Spleen (tissue), 11 donors: ENCODE results near the gene SLC22A4. TPM values are rescaled to one million over a fixed set of nuclear protein-coding genes. Genes with fewer than 3 reads are reported as not detected.
A peak's percentile ranks its signal among the peaks of the same experiment; 100 is the strongest.

Source experiments
- DNase-seq: peaks from one replicate; pipeline ENCODE4 v3.0.0-alpha.2; 2020
- H3K27ac ChIP-seq, 8 donors: fragments of 200-600 bp; sonication (generic) in 7 of 8; 1 replicate in 4 of 8; 2 replicates in 4 of 8; pipeline versions ENCODE4 v1.5.0 to v1.8.0; 2016 to 2021; ENCODE audit warnings: inconsistent platforms in 4 of 8, mild to moderate bottlenecking in 4 of 8, moderate library complexity in 1 of 8
- H3K27me3 ChIP-seq, 7 donors: fragments of 200-600 bp; sonication (generic) in 6 of 7; replicated peaks in 1 of 7; 1 replicate in 4 of 7; 2 replicates in 3 of 7; pipeline versions ENCODE4 v1.5.0 to v1.8.0; 2016 to 2021; ENCODE audit warnings: inconsistent platforms in 3 of 7, mild to moderate bottlenecking in 1 of 7
- H3K36me3 ChIP-seq, 6 donors: fragments of 200-600 bp; sonication (generic) in 5 of 6; 1 replicate in 4 of 6; 2 replicates in 2 of 6; pipeline versions ENCODE4 v1.5.0 to v1.8.0; 2016 to 2021; ENCODE audit warnings: inconsistent platforms in 2 of 6
- H3K4me1 ChIP-seq, 6 donors: fragments of 200-600 bp; sonication (generic) in 5 of 6; 1 replicate in 3 of 6; 2 replicates in 3 of 6; pipeline versions ENCODE4 v1.5.0 to v1.8.0; 2016 to 2021; ENCODE audit warnings: inconsistent platforms in 3 of 6
- H3K4me3 ChIP-seq, 8 donors: fragments of 200-600 bp; sonication (generic) in 7 of 8; 1 replicate in 4 of 8; 2 replicates in 4 of 8; pipeline versions ENCODE4 v1.5.0 to v1.8.0; 2016 to 2021; ENCODE audit warnings: inconsistent platforms in 4 of 8, mild to moderate bottlenecking in 4 of 8, moderate library complexity in 2 of 8
- H3K9me3 ChIP-seq, 8 donors: fragments of 200-600 bp; sonication (generic) in 7 of 8; 1 replicate in 4 of 8; 2 replicates in 4 of 8; pipeline versions ENCODE4 v1.5.0 to v1.8.0; 2016 to 2021; ENCODE audit warnings: inconsistent platforms in 4 of 8
- CTCF ChIP-seq, 11 experiments: fragments of 200-600 bp in 7 of 11; fragments of 450-650 bp in 4 of 11; sonication (generic) in 4 of 11; IDR thresholded peaks in 8 of 11; conservative IDR thresholded peaks in 3 of 11; 1 replicate in 7 of 11; 2 replicates in 4 of 11; pipeline versions ENCODE4 v1.4.0 to v1.8.0; 2016 to 2021; ENCODE audit warnings: antibody characterized with exemption in 11 of 11, inconsistent platforms in 4 of 11, mild to moderate bottlenecking in 1 of 11
- POLR2A ChIP-seq, 3 donors: fragments of 450-650 bp; IDR thresholded peaks; one replicate each; pipeline ENCODE4 v1.5.1; 2017; ENCODE audit warnings: antibody characterized with exemption in 3 of 3, mild to moderate bottlenecking in 1 of 3
- POLR2AphosphoS5 ChIP-seq, 3 donors: sonication (generic); formaldehyde crosslinking; IDR thresholded peaks; one replicate each; pipeline ENCODE4 v1.5.1; 2017; ENCODE audit warnings: antibody characterized with exemption in 3 of 3
- WGBS, 5 donors: extraction: QIAGEN DNeasy Blood & Tissue Kit in 3 of 5; methylation state at CpG; one replicate each; pipeline versions ENCODE4 v1.1.5 to v1.1.7; 2013 to 2018; 5-methylcytosine and 5-hydroxymethylcytosine counted together
- intact Hi-C: fragments of 100-400 bp; cut with DNase I; formaldehyde crosslinking; loops from one replicate; pipeline ENCODE4 v1.15.0; 2023; ENCODE audit warnings: low total_unique reads
- polyA plus RNA-seq, 3 donors: library from polyadenylated mRNA; stranded (reverse); fragments of 200-250 nt; gene quantifications; one replicate each; pipeline ENCODE4 v1.2.1, GENCODE V29; 2013
- total RNA-seq, 7 donors: library from RNA; depleted of rRNA in 3 of 7; stranded (reverse); fragments of >200 nt in 3 of 7; fragmentation: NEBNext Ultra II Directional in 4 of 7; extraction: Animal tissue kit (Norgen Biotek cat#: 25700) in 4 of 7; gene quantifications; one replicate each; pipeline versions ENCODE4 v1.1.0 to v1.2.1, GENCODE V29; 2016 to 2021
- donor health status: healthy with polysubstance abuse.
- donor health status: DM: no; HTN: no; CAD: no; lungs with moderate emphysema.
- donor health status: DM: no; HTN: no; CAD: no.
- donor health status: Bipolar disorder and iron deficiency.
- donor health status: healthy.
- donor health status: DM: no; HTN: no; CAD: no.
- donor health status: DM: yes; HTN: yes; CAD: no.

SLC22A4 gene
- total and polyA plus RNA-seq, 10 donors, result 0.47 to 25.1 (median 8.5) TPM

- Histone ChIP-seq H3K4me1 (peaks cover 0 to 8% (median 0%) of the 10 kb centered on the region in 6 donors), H3K4me3 (no peak overlapping the region), H3K9me3 (no peaks in the 10 kb centered on the region), H3K27ac (no peak overlapping the region), H3K36me3 (no peaks in the 10 kb centered on the region), H3K27me3 (no peaks in the 10 kb centered on the region)
- no peak for DNase-seq
- intact Hi-C loops, result no loop called here
- WGBS, 5 donors, result 88 to 92% (median 89%) methylated on average over 9 of the region's 9 CpGs
- no peak for TF ChIP-seq CTCF (IDR thresholded peaks at IDR 0.05 in 8 of 11, conservative IDR thresholded peaks at IDR 0.05 in 3 of 11)
- no peak for TF ChIP-seq POLR2AphosphoS5 (IDR thresholded peaks at IDR 0.05)
- TF ChIP-seq POLR2A (IDR thresholded peaks at IDR 0.05), result no peak
Observed at GRCh38 chr5:132281856-132282614, 12.2 kb upstream of the SLC22A4 start.

GRCh38 chr5:132283423-132284043 lies 10.7 kb upstream of the SLC22A4 start:
- intact Hi-C loops, result no loop called here
- Histone ChIP-seq H3K4me1 (peaks cover 0 to 8% (median 0%) of the 10 kb centered on the region in 6 donors), H3K27ac (no peak overlapping the region), H3K4me3 (no peak overlapping the region), H3K27me3 (no peaks in the 10 kb centered on the region), H3K9me3 (no peaks in the 10 kb centered on the region), H3K36me3 (no peaks in the 10 kb centered on the region)
- WGBS, 5 donors, result 50 to 75% (median 68%) methylated on average over 5 of the region's 5 CpGs
- TF ChIP-seq CTCF (IDR thresholded peaks at IDR 0.05 in 8 of 11, conservative IDR thresholded peaks at IDR 0.05 in 3 of 11) (peak in 8 of 11 experiments; percentile 13 to 59 (median 50)), POLR2AphosphoS5 (IDR thresholded peaks at IDR 0.05) (peak in 1 of 3 donors; percentile 14), POLR2A (IDR thresholded peaks at IDR 0.05) (no peak)
- DNase-seq, result peak; percentile 49

DNA sequence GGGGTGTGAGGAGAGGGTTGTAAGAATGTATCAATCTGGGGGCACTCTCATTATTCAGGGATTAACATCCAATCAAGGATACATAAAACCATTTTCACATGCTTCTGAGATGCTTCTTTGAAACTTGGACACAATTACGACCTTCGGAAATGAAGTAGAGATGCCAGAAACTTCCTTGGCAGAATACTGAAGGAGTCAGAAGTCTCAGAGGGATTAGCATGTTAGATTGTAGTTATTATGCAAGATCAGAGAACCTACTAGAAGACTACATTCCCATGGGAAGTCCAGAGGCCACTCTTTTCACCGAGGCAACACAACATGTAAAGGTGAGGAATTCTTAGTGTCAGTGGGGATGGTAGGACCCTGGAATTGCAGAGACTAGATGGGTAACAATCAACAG lies 5.1 kb upstream of the SLC22A4 start:
- no peak for TF ChIP-seq POLR2AphosphoS5 (IDR thresholded peaks at IDR 0.05)
- no peaks in the 10 kb centered on the region for H3K36me3 ChIP-seq
- WGBS, 5 donors, result 89 to 99% (median 93%) methylated on average over 3 of the region's 3 CpGs
- intact Hi-C loops, result no loop called here
- H3K4me3 ChIP-seq, result no peak overlapping the region
- peaks cover 0 to 35% (median 14%) of the 10 kb centered on the region in 6 donors for H3K4me1 ChIP-seq
- no peak overlapping the region for H3K27ac ChIP-seq
- H3K9me3 ChIP-seq, result no peaks in the 10 kb centered on the region
- H3K27me3 ChIP-seq, result peaks cover 0 to 13% (median 0%) of the 10 kb centered on the region in 7 donors
- DNase-seq, result no peak

GRCh38 chr5:132291026-132291425 lies 3.2 kb upstream of the SLC22A4 start:
- WGBS, 5 donors, result 80 to 90% (median 87%) methylated on average over 2 of the region's 2 CpGs
- intact Hi-C loops, result no loop called here
- Histone ChIP-seq H3K27me3 (peaks cover 0 to 31% (median 5%) of the 10 kb centered on the region in 7 donors), H3K9me3 (no peaks in the 10 kb centered on the region), H3K36me3 (no peaks in the 10 kb centered on the region), H3K4me3 (no peak overlapping the region), H3K27ac (no peak overlapping the region), H3K4me1 (peaks cover 8 to 53% (median 31%) of the 10 kb centered on the region in 6 donors)
- DNase-seq, result no peak
- TF ChIP-seq CTCF (IDR thresholded peaks at IDR 0.05 in 8 of 11, conservative IDR thresholded peaks at IDR 0.05 in 3 of 11) (no peak), POLR2AphosphoS5 (IDR thresholded peaks at IDR 0.05) (no peak), POLR2A (IDR thresholded peaks at IDR 0.05) (no peak)
